Tibial nerve (tissue), 4 donors: Measurements from ENCODE around the gene HLF. TPM values are rescaled to one million over a fixed set of nuclear protein-coding genes. Genes with fewer than 3 reads are reported as not detected.

Experiments used
- DNase-seq, 2 donors: peaks; one replicate each; pipeline ENCODE4 v3.0.0-alpha.2; 2019; ENCODE audit warnings: low spot score in 2 of 2
- H3K27ac ChIP-seq, 4 donors: fragments of 200-600 bp; sonication (generic) in 3 of 4; one replicate each; pipeline ENCODE4 v1.5.1; 2017 to 2019; ENCODE audit warnings: mild to moderate bottlenecking in 1 of 4
- H3K27me3 ChIP-seq, 2 donors: fragments of 200-600 bp; sonication (generic) in 1 of 2; one replicate each; pipeline versions ENCODE4 v1.5.1 to v1.6.0; 2017 to 2019
- H3K36me3 ChIP-seq, 3 donors: fragments of 200-600 bp; sonication (generic); one replicate each; pipeline ENCODE4 v1.5.1; 2018 to 2019
- H3K4me1 ChIP-seq, 4 donors: fragments of 200-600 bp; sonication (generic) in 3 of 4; one replicate each; pipeline ENCODE4 v1.5.1; 2017 to 2019
- H3K4me3 ChIP-seq, 4 donors: fragments of 200-600 bp; sonication (generic) in 3 of 4; one replicate each; pipeline ENCODE4 v1.5.1; 2017 to 2019; ENCODE audit warnings: mild to moderate bottlenecking in 1 of 4, moderate library complexity in 1 of 4
- H3K9me3 ChIP-seq, 4 donors: fragments of 200-600 bp; sonication (generic) in 3 of 4; one replicate each; pipeline ENCODE4 v1.5.1; 2017 to 2019
- EP300 ChIP-seq, 2 donors: sonication (generic); formaldehyde crosslinking; IDR thresholded peaks; one replicate each; pipeline ENCODE4 v1.6.1; 2017; ENCODE audit warnings: antibody characterized with exemption in 2 of 2, mild to moderate bottlenecking in 1 of 2
- POLR2A ChIP-seq, 2 donors: fragments of 450-650 bp; IDR thresholded peaks; one replicate each; pipeline ENCODE4 v1.6.1; 2017; ENCODE audit warnings: antibody characterized with exemption in 2 of 2, mild to moderate bottlenecking in 2 of 2, moderate library complexity in 2 of 2
- WGBS, 2 donors: methylation state at CpG; one replicate each; pipeline ENCODE4 v1.1.5; 2018; 5-methylcytosine and 5-hydroxymethylcytosine counted together
- total RNA-seq, 4 donors: library from RNA; depleted of rRNA; stranded (reverse); fragments of >200 nt; gene quantifications; one replicate each; pipeline ENCODE4 v1.1.0, GENCODE V29; 2016
- TF ChIP-seq, protein P1 (sequence below), 5 experiments: fragments of 200-600 bp in 3 of 5; fragments of 450-650 bp in 2 of 5; sonication (generic) in 3 of 5; IDR thresholded peaks; one replicate each; pipeline ENCODE4 v1.5.1; 2016 to 2019; ENCODE audit warnings: antibody characterized with exemption in 5 of 5, mild to moderate bottlenecking in 3 of 5, moderate library complexity in 2 of 5

HLF gene
- total RNA-seq, 4 donors from 2014 or later: 19.5 to 42.5 (median 36.0) TPM

- H3K27ac ChIP-seq: no peak overlapping the region
- no peak for DNase-seq
- 86% methylated on average over 7 of the region's 7 CpGs for WGBS, 2 donors
- H3K9me3 ChIP-seq: no peaks in the 10 kb centered on the region
- peaks cover 0 to 32% (median 0%) of the 10 kb centered on the region in 4 donors for H3K4me1 ChIP-seq
- no peak for TF ChIP-seq POLR2A (IDR thresholded peaks at IDR 0.05)
- TF ChIP-seq EP300 (IDR thresholded peaks at IDR 0.05): no peak
- TF ChIP-seq, protein P1, sequence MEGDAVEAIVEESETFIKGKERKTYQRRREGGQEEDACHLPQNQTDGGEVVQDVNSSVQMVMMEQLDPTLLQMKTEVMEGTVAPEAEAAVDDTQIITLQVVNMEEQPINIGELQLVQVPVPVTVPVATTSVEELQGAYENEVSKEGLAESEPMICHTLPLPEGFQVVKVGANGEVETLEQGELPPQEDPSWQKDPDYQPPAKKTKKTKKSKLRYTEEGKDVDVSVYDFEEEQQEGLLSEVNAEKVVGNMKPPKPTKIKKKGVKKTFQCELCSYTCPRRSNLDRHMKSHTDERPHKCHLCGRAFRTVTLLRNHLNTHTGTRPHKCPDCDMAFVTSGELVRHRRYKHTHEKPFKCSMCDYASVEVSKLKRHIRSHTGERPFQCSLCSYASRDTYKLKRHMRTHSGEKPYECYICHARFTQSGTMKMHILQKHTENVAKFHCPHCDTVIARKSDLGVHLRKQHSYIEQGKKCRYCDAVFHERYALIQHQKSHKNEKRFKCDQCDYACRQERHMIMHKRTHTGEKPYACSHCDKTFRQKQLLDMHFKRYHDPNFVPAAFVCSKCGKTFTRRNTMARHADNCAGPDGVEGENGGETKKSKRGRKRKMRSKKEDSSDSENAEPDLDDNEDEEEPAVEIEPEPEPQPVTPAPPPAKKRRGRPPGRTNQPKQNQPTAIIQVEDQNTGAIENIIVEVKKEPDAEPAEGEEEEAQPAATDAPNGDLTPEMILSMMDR (IDR thresholded peaks at IDR 0.05): no peak
- H3K36me3 ChIP-seq: peaks cover 0 to 9% (median 0%) of the 10 kb centered on the region in 3 donors
- no peaks in the 10 kb centered on the region for H3K27me3 ChIP-seq
- no peak overlapping the region for H3K4me3 ChIP-seq
Measured at GRCh38 chr17:55303701-55304145, 39.0 kb downstream of the HLF start.

GRCh38 chr17:55304171-55304859 is 39.6 kb downstream of the HLF start:
- H3K27ac ChIP-seq: no peak overlapping the region
- H3K36me3 ChIP-seq: peaks cover 0 to 6% (median 0%) of the 10 kb centered on the region in 3 donors
- no peak for DNase-seq
- no peak overlapping the region for H3K4me3 ChIP-seq
- WGBS, 2 donors: 94 to 98% methylated on average over 9 to 11 of the region's 11 CpGs
- TF ChIP-seq POLR2A (IDR thresholded peaks at IDR 0.05): no peak
- no peak for TF ChIP-seq EP300 (IDR thresholded peaks at IDR 0.05)
- TF ChIP-seq, protein P1 (IDR thresholded peaks at IDR 0.05): no peak
- H3K27me3 ChIP-seq: no peaks in the 10 kb centered on the region
- H3K9me3 ChIP-seq: no peaks in the 10 kb centered on the region
- peaks cover 0 to 32% (median 0%) of the 10 kb centered on the region in 4 donors for H3K4me1 ChIP-seq

GRCh38 chr17:55305321-55306087 is 40.7 kb downstream of the HLF start:
- H3K27ac ChIP-seq: peak overlapping the region in 2 of 4 donors; percentile 37 to 38
- H3K4me3 ChIP-seq: no peak overlapping the region
- H3K36me3 ChIP-seq: no peaks in the 10 kb centered on the region
- peaks cover 0 to 32% (median 0%) of the 10 kb centered on the region in 4 donors for H3K4me1 ChIP-seq
- H3K9me3 ChIP-seq: no peaks in the 10 kb centered on the region
- TF ChIP-seq, protein P1 (IDR thresholded peaks at IDR 0.05): no peak
- TF ChIP-seq EP300 (IDR thresholded peaks at IDR 0.05): no peak
- TF ChIP-seq POLR2A (IDR thresholded peaks at IDR 0.05): no peak
- WGBS, 2 donors: 81 to 92% methylated on average over 6 of the region's 6 CpGs
- DNase-seq: no peak
- no peaks in the 10 kb centered on the region for H3K27me3 ChIP-seq

DNA sequence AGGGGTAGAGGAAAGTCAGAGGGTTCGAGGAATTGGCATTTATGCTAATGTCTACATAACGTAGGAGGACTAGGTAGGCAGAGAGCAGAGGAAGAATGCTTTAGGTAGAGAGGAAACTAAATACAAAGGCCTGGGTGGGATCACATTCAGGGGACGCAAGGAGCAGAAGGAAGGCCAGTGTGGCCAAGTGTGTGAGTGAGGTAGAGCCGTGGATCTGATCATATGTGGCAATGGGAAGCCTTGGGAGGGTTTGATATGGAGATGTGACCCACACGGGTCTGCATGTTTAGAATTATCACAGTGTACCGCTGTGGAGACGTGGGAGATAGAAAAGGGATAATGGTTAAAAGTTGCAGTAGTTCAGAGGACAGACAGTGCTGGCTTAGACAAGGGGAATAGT is 43.1 kb downstream of the HLF start:
- TF ChIP-seq POLR2A (IDR thresholded peaks at IDR 0.05): no peak
- no peak for TF ChIP-seq EP300 (IDR thresholded peaks at IDR 0.05)
- TF ChIP-seq, protein P1 (IDR thresholded peaks at IDR 0.05): no peak
- H3K9me3 ChIP-seq: no peaks in the 10 kb centered on the region
- 93 to 94% methylated on average over 7 of the region's 7 CpGs for WGBS, 2 donors
- no peaks in the 10 kb centered on the region for H3K27me3 ChIP-seq
- H3K4me1 ChIP-seq: peaks cover 0 to 22% (median 0%) of the 10 kb centered on the region in 4 donors
- H3K4me3 ChIP-seq: no peak overlapping the region
- H3K27ac ChIP-seq: no peak overlapping the region
- H3K36me3 ChIP-seq: no peaks in the 10 kb centered on the region
- DNase-seq: no peak
